CD4-positive, alpha-beta T cell treated with Interleukin-4 for 1 hour (primary cell): Measurements from ENCODE around the gene FYCO1.
"Not testable (repeated sequence)": the region's sequence is repeated elsewhere in the genome, so short reads cannot be mapped to it uniquely, and the experiment has no call there.

Source experiments
- DNase-seq, 2 donors: peaks; one replicate each; pipeline ENCODE4 v3.0.0-alpha.2; 2020 to 2022

Gene FYCO1

DNA sequence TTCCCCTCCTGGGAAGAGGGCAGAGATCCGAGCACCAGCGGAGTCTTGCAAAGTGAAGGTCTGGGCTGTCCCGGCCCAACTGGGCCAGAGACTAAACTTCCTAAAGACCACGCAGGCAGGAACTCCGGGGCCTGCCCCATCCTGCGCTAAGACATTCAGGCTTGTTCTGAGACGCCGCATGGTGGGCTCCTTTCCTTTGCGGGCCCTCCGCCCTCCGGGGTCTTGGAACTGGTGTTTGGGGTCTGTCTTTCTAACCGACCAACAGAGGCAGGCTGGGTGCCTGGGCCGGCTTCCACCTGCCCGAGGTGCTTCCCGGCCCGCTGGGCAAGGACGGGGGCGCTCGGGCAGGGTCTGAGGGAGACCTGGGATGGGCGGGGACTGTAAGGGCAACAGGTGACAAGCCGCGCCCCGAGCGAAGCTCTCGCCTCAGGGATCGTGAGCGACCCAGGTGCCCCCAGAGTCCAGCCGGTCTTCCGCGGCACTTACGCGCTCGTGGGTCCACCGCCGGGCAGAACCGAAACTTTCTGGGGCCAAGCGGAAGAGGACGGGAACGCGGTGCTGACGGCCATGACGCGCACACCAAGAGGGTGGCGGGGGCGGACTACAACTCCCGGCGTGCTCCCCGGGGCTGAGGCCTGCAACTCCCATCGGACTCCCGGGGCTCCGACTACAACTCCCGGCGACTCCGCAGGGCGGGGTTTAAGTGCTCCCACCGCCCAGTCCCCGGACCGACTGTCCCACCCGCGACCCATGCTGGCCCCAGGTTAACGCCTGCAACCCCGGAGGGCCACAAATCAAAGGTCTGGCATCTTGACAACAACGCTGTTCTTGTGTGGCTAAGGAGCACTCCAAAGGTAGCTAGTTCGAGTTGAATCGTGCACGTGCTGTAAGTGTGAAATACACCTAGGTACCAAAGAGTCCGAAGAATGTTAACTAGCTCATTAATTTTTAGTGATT lies at the start of gene FYCO1:
TSS of gene FYCO1 (minus strand) at position 589 of the 957 bp plus-strand sequence. CDS start 10,914 bp downstream, outside the sequence.
- peak; percentile 89 to 91 for DNase-seq

DNA sequence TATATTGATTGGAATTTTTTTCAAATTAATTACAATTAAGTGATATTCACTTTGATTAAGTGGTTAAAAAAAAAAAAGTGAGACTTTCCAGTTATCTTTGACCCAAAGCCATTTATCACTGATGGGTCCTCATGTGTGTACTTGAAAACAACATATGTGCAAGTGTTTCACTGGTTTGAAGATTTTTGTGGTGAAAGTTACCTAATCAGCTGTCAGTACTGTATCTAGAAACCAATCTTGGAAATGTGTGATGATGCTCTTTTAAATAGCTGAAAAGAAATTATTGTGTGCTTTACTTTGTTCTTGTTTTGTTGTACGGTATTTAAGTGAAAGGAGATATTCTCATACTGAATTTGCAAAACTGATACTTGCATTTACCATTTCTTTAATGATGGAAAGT lies 43.3 kb upstream of the FYCO1 start:
- DNase-seq = no peak

DNA sequence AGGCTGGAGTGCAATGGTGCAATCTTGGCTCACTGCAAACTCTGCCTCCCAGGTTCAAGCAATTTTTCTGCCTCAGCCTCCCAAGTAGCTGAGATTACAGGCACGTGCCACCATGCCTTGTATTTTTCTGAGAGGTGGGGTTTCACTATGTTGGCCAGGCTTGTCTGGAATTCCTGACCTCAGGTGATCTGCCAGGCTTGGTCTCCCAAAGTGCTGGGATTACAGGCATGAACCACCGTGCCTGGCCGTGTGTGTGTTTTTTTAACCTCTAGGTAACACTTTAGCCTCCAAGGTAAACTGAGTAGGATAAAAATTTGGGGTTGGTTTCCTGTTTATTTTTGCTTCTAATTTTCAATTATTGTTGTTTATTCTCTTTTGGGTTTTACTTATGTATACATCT lies 42.4 kb upstream of the FYCO1 start:
- not testable (repeated sequence) for DNase-seq

GRCh38 chr3:46036191-46036590 lies 40.6 kb upstream of the FYCO1 start:
- DNase-seq = no peak

- DNase-seq = no peak
These were observed 36.1 kb upstream of the FYCO1 start for GRCh38 chr3:46031747-46032146.

GRCh38 chr3:46031269-46031668 lies 35.6 kb upstream of the FYCO1 start:
- DNase-seq = no peak

GRCh38 chr3:46030626-46031025 lies 35.0 kb upstream of the FYCO1 start:
- DNase-seq = no peak

- no peak for DNase-seq
These were observed 34.4 kb upstream of the FYCO1 start for GRCh38 chr3:46029953-46030543.

GRCh38 chr3:46027736-46028397 lies 32.2 kb upstream of the FYCO1 start:
- no peak for DNase-seq

DNA sequence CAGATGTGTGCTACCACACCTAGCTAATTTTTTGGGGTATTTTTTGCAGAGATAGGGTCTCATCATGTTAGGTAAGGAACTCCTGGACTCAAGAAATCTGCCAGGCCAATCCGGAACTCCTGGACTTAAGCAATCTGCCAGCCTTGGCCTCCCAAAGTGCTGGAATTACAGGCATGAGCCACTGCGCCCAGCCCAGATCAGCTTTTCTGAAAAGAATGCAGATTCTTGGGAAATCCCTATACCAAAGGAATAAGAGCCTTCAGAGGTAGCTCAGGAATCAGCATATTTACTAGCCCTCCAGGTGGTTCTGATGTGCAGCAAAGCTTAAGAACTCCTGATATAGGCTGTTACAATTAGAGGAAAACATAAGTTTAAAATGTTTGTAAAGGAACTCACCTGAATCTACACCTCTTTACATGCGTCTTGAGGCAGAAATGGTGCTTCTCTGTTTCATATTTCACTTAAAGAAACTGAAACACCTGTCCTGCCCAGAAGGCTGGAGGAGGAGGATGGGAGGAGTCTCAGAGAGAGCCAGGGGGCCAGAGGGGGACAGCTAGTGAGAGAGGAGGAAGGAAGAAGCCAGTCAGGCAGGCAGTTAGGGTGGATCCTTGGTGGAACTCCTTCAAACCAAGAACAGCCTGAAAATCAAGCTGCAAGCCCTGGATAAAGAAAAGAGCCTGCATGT lies 31.5 kb upstream of the FYCO1 start, which contains the start of gene XCR1:
TSS of gene XCR1 (minus strand) at position 463 of the 685 bp plus-strand sequence. CDS start 5,536 bp downstream, outside the sequence.
- no peak for DNase-seq

DNA sequence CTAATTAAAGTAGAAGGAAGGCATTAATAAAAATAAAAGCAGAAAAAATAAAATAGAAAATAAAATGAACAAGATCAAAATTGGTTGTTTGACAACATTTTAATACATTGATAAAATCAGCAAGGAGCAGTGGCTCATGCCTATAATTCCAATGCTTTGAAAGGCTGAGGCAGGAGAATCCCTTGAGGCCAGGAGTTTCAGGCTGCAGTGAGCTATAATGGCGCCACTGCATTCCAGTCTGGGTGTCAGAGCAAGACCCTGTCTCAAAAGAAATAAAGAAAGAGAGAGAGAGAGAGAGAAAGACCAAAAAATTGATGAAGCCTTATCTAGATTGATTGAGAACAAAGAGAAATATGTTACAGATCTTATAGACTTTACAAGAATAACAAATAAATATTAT lies 29.5 kb upstream of the FYCO1 start:
- no peak for DNase-seq

- no peak for DNase-seq
These were observed 28.5 kb upstream of the FYCO1 start for GRCh38 chr3:46024131-46024530.

DNA sequence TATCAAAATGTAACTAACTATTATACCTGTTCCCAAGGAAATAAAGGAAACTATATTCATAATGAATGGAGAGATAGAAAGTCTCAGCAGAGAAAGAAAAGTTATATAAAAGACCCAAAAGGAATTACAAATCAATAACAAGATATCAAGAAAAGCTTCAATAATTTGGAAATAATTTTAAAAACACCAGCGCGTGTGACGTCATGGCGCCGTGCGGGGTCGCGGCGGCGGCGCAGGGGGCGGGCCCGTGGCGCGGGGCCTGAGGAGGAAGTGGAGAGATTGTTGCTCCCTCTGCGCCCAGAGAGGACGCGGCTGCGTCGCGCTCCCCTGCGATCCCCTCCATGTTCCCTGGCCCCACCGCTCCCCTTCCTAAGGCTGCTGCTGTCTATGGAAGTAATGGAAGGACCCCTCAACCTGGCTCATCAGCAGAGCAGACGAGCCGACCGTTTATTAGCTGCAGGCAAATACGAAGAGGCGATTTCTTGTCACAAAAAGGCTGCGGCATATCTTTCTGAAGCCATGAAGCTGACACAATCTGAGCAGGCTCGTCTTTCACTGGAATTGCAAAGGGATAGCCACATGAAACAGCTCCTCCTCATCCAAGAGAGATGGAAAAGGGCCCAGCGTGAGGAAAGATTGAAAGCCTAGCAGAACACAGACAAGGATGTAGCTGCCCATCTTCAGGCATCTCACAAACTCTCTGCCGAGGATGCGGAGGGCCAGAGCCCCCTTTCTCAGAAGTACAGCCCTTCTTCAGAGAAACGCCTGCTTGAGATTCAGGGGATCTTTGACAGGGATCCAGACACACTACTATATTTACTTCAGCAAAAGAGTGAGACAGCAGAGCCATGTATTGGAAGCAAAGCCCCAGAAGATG lies 27.5 kb upstream of the FYCO1 start:
- DNase-seq = no peak

DNA sequence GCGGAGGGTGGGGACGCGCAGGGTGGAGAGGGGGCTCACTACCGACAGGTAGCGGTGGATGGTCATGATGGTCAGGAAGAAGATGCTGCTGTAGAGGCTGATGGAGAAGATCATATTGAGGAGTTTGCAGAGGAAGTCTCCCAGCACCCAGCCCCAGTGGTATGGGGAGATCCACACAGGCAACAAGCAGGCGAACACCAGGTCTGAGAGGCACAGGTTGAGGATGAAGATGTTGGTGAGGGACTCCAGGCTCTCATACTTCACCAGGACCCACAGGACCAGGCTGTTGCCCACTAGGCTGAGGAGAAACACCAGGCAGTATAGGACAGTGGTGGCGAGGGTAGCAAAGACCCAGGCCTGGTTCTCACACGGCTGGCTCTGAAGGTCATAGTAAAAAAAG lies 25.9 kb upstream of the FYCO1 start:
- no peak for DNase-seq

DNA sequence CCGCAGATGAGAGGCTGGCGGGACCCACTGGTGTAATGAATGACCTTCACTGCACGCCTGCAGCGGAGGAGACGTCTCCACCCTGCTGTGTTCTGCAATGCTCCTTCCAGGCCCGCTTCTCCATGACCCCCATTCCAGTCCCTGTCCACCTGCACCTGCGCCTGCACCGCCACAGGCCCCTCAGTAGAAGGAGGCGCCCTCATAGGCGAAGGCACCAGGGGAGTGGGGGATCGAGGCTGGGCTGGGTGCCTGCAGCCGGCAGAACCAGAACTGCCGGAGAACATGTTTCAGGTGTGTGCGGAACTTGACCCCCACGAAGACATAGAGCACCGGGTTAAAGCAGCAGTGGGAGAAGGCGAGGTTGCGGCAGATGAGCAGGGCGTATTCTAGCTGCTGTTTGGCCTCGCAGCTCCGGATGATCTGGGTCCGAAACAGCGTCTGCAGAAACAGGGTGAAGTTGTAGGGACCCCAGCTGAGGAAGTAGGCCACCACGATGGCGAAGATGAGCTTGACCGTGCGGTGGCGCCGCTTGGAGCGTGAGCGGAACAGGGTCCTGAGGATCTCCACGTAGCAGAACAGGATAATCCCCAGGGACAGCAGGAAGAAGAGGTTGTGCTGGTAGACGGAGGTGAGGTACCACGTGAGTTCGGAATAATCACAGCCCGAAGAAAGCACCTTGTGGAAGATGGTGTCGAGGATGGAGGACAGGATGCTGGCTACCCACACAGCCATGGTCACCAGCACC lies 25.3 kb upstream of the FYCO1 start:
- DNase-seq = no peak

DNA sequence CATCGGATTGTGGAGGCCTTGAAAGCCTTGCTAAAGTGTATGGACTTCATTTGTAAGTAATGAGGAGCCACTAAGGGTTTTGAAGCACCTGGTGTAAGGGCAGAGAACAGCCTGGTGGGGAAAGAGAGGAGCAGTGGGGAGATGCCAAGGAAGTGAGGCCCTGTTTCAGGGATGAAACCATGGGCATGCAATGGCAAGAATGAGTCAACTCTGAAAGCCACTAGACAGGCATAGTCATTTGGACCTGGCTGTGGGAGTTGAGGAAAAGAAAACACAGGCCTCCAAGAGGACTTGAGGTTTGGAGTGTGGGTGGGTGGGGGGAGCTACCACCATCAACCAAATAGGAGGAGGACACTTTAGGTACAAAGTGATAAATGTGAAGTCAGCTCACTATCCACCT lies 24.1 kb upstream of the FYCO1 start:
- no peak for DNase-seq

GRCh38 chr3:46017720-46018119 lies 22.1 kb upstream of the FYCO1 start:
- peak in 1 of 2 donors; percentile 65 for DNase-seq

GRCh38 chr3:46013316-46014094 lies 17.9 kb upstream of the FYCO1 start:
- DNase-seq = no peak

DNA sequence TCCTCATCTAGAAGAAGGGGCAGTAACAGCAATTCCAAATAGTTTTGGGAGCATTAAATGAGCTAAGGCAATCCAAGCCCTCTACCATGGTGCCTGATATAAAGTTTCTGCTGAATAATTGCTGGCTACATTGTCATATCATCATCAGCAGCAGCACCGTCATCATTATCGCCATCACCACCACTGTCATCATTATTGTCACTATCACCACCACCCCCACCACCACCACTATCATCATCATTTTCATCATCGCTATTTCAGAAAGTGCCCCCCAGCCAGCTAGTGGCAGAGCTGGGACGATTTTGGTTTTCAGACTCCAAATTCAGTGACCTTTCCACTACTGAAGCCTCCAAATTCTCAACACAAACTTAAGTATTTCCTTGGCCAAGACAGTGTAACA lies 16.6 kb upstream of the FYCO1 start:
- no peak for DNase-seq

GRCh38 chr3:46010519-46011113 lies 15.0 kb upstream of the FYCO1 start:
- no peak for DNase-seq
